NCI-H82 treated with DMSO at 0.1 percent for 48 hours (cell line): ENCODE data around the gene HINT2.

Source experiments
- DNase-seq: peaks from one replicate; lab custom pipeline; 2025; ENCODE audit not compliant: unreplicated experiment; lab: John Stamatoyannopoulos, UW

HINT2 gene

GRCh38 chr9:35781066-35781465 is 33.8 kb downstream of the HINT2 start:
- DNase-seq: no peak

GRCh38 chr9:35778496-35778895 is 36.3 kb downstream of the HINT2 start:
- no peak for DNase-seq

- no peak for DNase-seq
These were observed 38.8 kb downstream of the HINT2 start for GRCh38 chr9:35776018-35776417.

GRCh38 chr9:35774907-35775635 is 39.8 kb downstream of the HINT2 start:
- no peak for DNase-seq

DNA sequence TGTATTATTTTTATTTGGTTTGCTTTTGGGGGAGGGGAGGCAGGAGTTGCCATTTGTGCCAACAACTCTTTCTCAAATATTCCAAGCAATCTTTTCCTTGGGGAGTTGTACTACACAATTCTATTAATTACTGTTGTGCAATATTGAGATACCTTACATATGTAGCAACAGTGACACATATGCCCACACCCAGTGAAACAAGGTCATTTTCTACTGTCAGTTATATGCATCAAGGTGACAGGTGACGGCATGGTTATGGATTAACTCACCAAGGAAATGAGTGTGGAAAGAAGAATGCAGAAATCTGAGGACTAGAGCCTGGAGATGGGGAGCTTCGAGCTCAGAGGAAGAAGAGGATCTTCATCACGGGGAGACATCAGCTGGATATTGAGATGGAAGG is 42.9 kb downstream of the HINT2 start:
- DNase-seq: no peak

- peak; percentile 37 for DNase-seq
These were observed 43.3 kb downstream of the HINT2 start for GRCh38 chr9:35771534-35771933.

GRCh38 chr9:35771075-35771433 is 43.8 kb downstream of the HINT2 start:
- no peak for DNase-seq

DNA sequence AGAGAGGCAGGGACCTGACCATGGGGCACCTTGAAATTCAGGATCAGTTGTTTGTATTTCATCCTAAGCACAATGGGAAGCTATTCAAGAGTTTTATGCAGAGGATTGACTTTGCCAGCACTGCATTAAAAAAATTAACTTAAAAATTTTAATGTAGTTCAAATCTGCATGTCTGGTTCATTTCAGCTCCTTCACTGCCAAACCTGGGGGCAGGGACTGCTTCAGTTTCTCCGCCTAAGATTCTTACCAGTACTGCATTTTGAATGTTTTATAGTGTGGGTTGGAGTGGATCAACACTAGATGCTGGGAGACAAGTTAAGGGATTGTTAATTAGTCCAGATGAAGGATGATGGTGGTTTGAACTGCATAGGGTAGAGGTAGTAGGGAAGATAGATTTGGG is 45.1 kb downstream of the HINT2 start:
- DNase-seq: no peak

GRCh38 chr9:35767458-35767857 is 47.4 kb downstream of the HINT2 start:
- no peak for DNase-seq

GRCh38 chr9:35766997-35767396 is 47.8 kb downstream of the HINT2 start:
- DNase-seq: no peak

DNA sequence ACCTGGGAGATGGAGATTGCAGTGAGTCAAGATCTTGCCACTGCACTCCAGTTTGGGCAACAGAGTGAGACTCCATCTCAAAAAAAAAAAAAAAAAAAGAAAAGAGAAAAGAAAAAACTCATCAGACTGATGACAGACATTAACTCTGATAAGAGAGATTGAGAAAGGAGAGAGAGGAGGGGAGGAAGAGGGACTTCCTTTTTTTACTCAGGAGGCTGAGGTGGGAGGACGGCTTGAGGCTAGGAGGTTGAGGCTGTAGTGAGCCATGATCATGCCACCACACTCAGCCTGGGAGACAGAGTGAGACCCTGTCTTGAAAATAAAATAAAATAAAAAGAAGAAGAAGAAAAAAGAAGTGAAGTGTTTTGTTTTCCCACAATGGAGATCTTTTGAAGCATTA is 51.0 kb downstream of the HINT2 start:
- DNase-seq: no peak

GRCh38 chr9:35763181-35763580 is 51.7 kb downstream of the HINT2 start:
- DNase-seq: no peak
